KOPT-K1 (cell line): ENCODE results near the gene FGD5.

Source experiments
- H3K27ac ChIP-seq: fragments of 200-600 bp; sonication (generic); 2 replicates; pipeline ENCODE4 v1.5.1; 2016; ENCODE audit warnings: antibody characterized with exemption, mild to moderate bottlenecking, low read depth, low read length; ENCODE audit not compliant: poor library complexity, severe bottlenecking
- H3K36me3 ChIP-seq: fragments of 200-600 bp; sonication (generic); 2 replicates; pipeline ENCODE4 v1.5.1; 2017; ENCODE audit warnings: antibody characterized with exemption, mild to moderate bottlenecking, low read length, moderate library complexity; ENCODE audit not compliant: insufficient read depth
- H3K9me3 ChIP-seq: fragments of 200-600 bp; sonication (generic); 2 replicates; pipeline ENCODE4 v1.5.1; 2017; ENCODE audit warnings: antibody characterized with exemption, low read length, mild to moderate bottlenecking; ENCODE audit not compliant: insufficient read depth, poor library complexity, severe bottlenecking

The FGD5 gene

GRCh38 chr3:14914779-14915117, 96.0 kb downstream of the FGD5 start:
- H3K9me3 ChIP-seq = no peaks in the 10 kb centered on the region
- H3K27ac ChIP-seq = no peak overlapping the region
- H3K36me3 ChIP-seq = peaks cover 6% of the 10 kb centered on the region; the same call in 1 of the 2 replicates

GRCh38 chr3:14915636-14916222, 97.0 kb downstream of the FGD5 start:
- Histone ChIP-seq H3K9me3 (no peaks in the 10 kb centered on the region), H3K36me3 (peaks cover 6% of the 10 kb centered on the region; the same call in 1 of the 2 replicates), H3K27ac (no peak overlapping the region)

GRCh38 chr3:14918356-14918860, 99.6 kb downstream of the FGD5 start:
- H3K27ac ChIP-seq = no peak overlapping the region
- no peaks in the 10 kb centered on the region for H3K9me3 ChIP-seq
- peaks cover 18% of the 10 kb centered on the region; the same call in 1 of the 2 replicates for H3K36me3 ChIP-seq

GRCh38 chr3:14920536-14920935, 101.8 kb downstream of the FGD5 start:
- H3K27ac ChIP-seq = no peak overlapping the region
- peaks cover 33% of the 10 kb centered on the region; the same call in 1 of the 2 replicates for H3K36me3 ChIP-seq
- no peaks in the 10 kb centered on the region for H3K9me3 ChIP-seq

- Histone ChIP-seq H3K36me3 (peaks cover 36% of the 10 kb centered on the region; the same call in 1 of the 2 replicates), H3K9me3 (no peaks in the 10 kb centered on the region), H3K27ac (no peak overlapping the region)
These were observed 102.4 kb downstream of the FGD5 start for GRCh38 chr3:14921034-14921616.

GRCh38 chr3:14921811-14922705, 103.3 kb downstream of the FGD5 start:
- no peaks in the 10 kb centered on the region for H3K9me3 ChIP-seq
- no peak overlapping the region for H3K27ac ChIP-seq
- H3K36me3 ChIP-seq = peaks cover 42% of the 10 kb centered on the region

GRCh38 chr3:14922863-14923262, 104.1 kb downstream of the FGD5 start:
- H3K36me3 ChIP-seq = peaks cover 42% of the 10 kb centered on the region
- no peak overlapping the region for H3K27ac ChIP-seq
- H3K9me3 ChIP-seq = no peaks in the 10 kb centered on the region

GRCh38 chr3:14923476-14923875, 104.7 kb downstream of the FGD5 start:
- Histone ChIP-seq H3K9me3 (no peaks in the 10 kb centered on the region), H3K27ac (no peak overlapping the region)

GRCh38 chr3:14925729-14926591, 107.2 kb downstream of the FGD5 start:
- Histone ChIP-seq H3K9me3 (no peaks in the 10 kb centered on the region), H3K27ac (no peak overlapping the region), H3K36me3 (peaks cover 58% of the 10 kb centered on the region)

More at GRCh38 chr3:14923476-14923875, 104.7 kb downstream of the FGD5 start:
- H3K36me3 ChIP-seq = peaks cover 42% of the 10 kb centered on the region

- Histone ChIP-seq H3K36me3 (peaks cover 58% of the 10 kb centered on the region), H3K27ac (no peak overlapping the region), H3K9me3 (no peaks in the 10 kb centered on the region)
These were observed 107.8 kb downstream of the FGD5 start for GRCh38 chr3:14926592-14926991.

GRCh38 chr3:14927308-14927707, 108.5 kb downstream of the FGD5 start:
- Histone ChIP-seq H3K36me3 (peaks cover 52% of the 10 kb centered on the region), H3K27ac (no peak overlapping the region), H3K9me3 (no peaks in the 10 kb centered on the region)

- Histone ChIP-seq H3K36me3 (peaks cover 54% of the 10 kb centered on the region), H3K9me3 (no peaks in the 10 kb centered on the region), H3K27ac (no peak overlapping the region)
These were observed 110.7 kb downstream of the FGD5 start for GRCh38 chr3:14929310-14930074.

- no peak overlapping the region for H3K27ac ChIP-seq
- H3K9me3 ChIP-seq = no peaks in the 10 kb centered on the region
- peaks cover 32% of the 10 kb centered on the region for H3K36me3 ChIP-seq
These were observed 115.2 kb downstream of the FGD5 start for GRCh38 chr3:14933820-14934425.
